ENCODE measurements around the gene NPHP4. TPM values are rescaled to one million over a fixed set of nuclear protein-coding genes. Genes with fewer than 3 reads are reported as not detected.

Gene NPHP4
- total RNA-seq, 1 donor: 8.0 TPM

DNA sequence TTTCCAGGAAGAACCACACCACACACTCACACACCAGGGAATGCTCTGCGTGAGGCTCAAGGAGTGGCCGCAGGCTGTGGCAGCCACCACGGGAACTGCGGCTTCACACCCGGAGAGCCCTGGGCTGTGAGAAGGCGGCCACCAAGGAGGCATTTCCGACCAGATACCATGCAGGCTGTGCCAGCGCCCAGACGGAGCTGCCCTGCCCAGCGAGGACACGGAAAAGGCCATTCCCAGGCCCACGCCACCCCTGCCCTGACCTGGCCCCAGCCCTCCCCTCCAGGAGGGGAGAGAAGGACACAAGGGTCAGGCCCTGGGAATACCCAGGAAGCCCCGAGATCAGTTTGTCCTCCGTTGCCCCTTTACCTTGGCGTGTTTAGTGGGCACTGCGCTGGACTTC lies 119.3 kb downstream of the NPHP4 start:
- Histone ChIP-seq H3K4me2 (ENCODE audit: insufficient read depth, low read length) (no peak overlapping the region), H3K79me2 (ENCODE audit: insufficient read depth, low read length) (no peaks in the 10 kb centered on the region), H3K27me3 (ENCODE audit: insufficient read depth, low read length) (no peaks in the 10 kb centered on the region), H3K27ac (ENCODE audit: low read depth, low read length) (no peak overlapping the region), H3K36me3 (ENCODE audit: insufficient read depth, low read length) (peaks cover 4% of the 10 kb centered on the region), H3K4me3 (ENCODE audit: insufficient read depth, low read length) (no peak overlapping the region), H3K4me1 (ENCODE audit: insufficient read depth, low read length) (no peaks in the 10 kb centered on the region), H3K9me3 (ENCODE audit: low read depth, low read length) (no peaks in the 10 kb centered on the region), H4K20me1 (ENCODE audit: insufficient read depth, low read length) (peaks cover 4% of the 10 kb centered on the region), H2AFZ (ENCODE audit: low read length) (no peak overlapping the region)
- TF ChIP-seq, protein P1, sequence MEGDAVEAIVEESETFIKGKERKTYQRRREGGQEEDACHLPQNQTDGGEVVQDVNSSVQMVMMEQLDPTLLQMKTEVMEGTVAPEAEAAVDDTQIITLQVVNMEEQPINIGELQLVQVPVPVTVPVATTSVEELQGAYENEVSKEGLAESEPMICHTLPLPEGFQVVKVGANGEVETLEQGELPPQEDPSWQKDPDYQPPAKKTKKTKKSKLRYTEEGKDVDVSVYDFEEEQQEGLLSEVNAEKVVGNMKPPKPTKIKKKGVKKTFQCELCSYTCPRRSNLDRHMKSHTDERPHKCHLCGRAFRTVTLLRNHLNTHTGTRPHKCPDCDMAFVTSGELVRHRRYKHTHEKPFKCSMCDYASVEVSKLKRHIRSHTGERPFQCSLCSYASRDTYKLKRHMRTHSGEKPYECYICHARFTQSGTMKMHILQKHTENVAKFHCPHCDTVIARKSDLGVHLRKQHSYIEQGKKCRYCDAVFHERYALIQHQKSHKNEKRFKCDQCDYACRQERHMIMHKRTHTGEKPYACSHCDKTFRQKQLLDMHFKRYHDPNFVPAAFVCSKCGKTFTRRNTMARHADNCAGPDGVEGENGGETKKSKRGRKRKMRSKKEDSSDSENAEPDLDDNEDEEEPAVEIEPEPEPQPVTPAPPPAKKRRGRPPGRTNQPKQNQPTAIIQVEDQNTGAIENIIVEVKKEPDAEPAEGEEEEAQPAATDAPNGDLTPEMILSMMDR (IDR thresholded peaks at IDR 0.05; ENCODE audit: extremely low read depth, low read depth, low read length): no peak
- no peak for DNase-seq (ENCODE audit: insufficient read length, low spot score, missing footprints)

DNA sequence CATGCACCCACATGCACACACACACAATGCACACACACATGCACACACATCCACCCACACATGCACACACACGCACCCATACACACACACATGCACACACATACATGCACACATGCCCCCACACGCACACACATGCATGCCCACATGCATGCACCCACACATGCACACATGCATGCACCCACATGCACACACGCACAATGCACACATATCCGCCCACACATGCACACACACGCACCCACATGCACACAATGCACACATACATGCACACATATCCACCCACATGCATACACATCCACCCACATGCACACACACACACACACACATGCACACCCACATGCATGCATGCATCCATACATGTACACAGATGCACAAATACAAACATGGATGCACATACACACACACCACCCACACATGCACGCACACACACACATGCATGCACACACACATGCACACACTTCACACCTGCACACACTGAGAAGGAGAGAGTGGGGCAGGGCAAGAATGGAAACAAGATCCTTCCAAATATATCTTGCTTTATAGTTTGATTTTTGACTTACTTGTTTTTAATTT lies 123.2 kb downstream of the NPHP4 start:
- Histone ChIP-seq H3K9me3 (ENCODE audit: low read depth, low read length) (no peaks in the 10 kb centered on the region), H3K4me1 (ENCODE audit: insufficient read depth, low read length) (no peaks in the 10 kb centered on the region), H3K4me2 (ENCODE audit: insufficient read depth, low read length) (no peak overlapping the region), H3K27ac (ENCODE audit: low read depth, low read length) (no peak overlapping the region), H3K36me3 (ENCODE audit: insufficient read depth, low read length) (no peaks in the 10 kb centered on the region), H3K27me3 (ENCODE audit: insufficient read depth, low read length) (no peaks in the 10 kb centered on the region), H2AFZ (ENCODE audit: low read length) (no peak overlapping the region), H4K20me1 (ENCODE audit: insufficient read depth, low read length) (peaks cover 4% of the 10 kb centered on the region), H3K4me3 (ENCODE audit: insufficient read depth, low read length) (no peak overlapping the region), H3K79me2 (ENCODE audit: insufficient read depth, low read length) (no peaks in the 10 kb centered on the region)
- no peak for DNase-seq (ENCODE audit: insufficient read length, low spot score, missing footprints)
- TF ChIP-seq, protein P1 (IDR thresholded peaks at IDR 0.05; ENCODE audit: extremely low read depth, low read depth, low read length): no peak

DNA sequence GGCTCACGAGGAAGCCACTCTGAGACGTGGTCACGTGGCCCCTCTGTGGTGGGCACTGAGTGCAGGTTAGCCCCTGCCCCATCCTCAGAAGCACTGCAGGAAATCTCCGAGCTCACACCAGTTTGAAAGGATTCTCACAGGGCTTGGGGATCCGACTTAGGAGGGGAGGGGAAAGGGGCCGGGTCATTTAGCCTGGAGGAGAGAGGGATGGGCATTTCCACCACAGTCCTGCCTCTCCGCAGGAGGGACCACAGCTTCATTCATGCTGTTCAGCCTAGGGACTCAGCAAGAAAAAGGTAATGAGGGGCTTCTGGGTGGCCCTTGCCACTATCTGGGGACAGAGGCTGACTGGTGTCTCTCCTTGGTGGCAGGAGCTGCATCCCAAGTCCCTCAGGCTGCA lies 126.5 kb downstream of the NPHP4 start:
- Histone ChIP-seq H3K4me1 (ENCODE audit: insufficient read depth, low read length) (no peaks in the 10 kb centered on the region), H3K9me3 (ENCODE audit: low read depth, low read length) (no peaks in the 10 kb centered on the region), H3K27me3 (ENCODE audit: insufficient read depth, low read length) (no peaks in the 10 kb centered on the region), H2AFZ (ENCODE audit: low read length) (no peak overlapping the region), H3K4me2 (ENCODE audit: insufficient read depth, low read length) (no peak overlapping the region), H4K20me1 (ENCODE audit: insufficient read depth, low read length) (peaks cover 4% of the 10 kb centered on the region), H3K4me3 (ENCODE audit: insufficient read depth, low read length) (no peak overlapping the region), H3K79me2 (ENCODE audit: insufficient read depth, low read length) (no peaks in the 10 kb centered on the region), H3K27ac (ENCODE audit: low read depth, low read length) (no peak overlapping the region), H3K36me3 (ENCODE audit: insufficient read depth, low read length) (no peaks in the 10 kb centered on the region)
- TF ChIP-seq, protein P1 (IDR thresholded peaks at IDR 0.05; ENCODE audit: extremely low read depth, low read depth, low read length): no peak
- no peak for DNase-seq (ENCODE audit: insufficient read length, low spot score, missing footprints)

- no peaks in the 10 kb centered on the region for H3K36me3 ChIP-seq (ENCODE audit: insufficient read depth, low read length)
- H3K4me3 ChIP-seq (ENCODE audit: insufficient read depth, low read length): no peak overlapping the region
- H2AFZ ChIP-seq (ENCODE audit: low read length): no peak overlapping the region
- no peak for DNase-seq (ENCODE audit: insufficient read length, low spot score, missing footprints)
- no peak overlapping the region for H3K27ac ChIP-seq (ENCODE audit: low read depth, low read length)
- no peaks in the 10 kb centered on the region for H3K4me1 ChIP-seq (ENCODE audit: insufficient read depth, low read length)
- H3K79me2 ChIP-seq (ENCODE audit: insufficient read depth, low read length): no peaks in the 10 kb centered on the region
- peaks cover 4% of the 10 kb centered on the region for H4K20me1 ChIP-seq (ENCODE audit: insufficient read depth, low read length)
- H3K27me3 ChIP-seq (ENCODE audit: insufficient read depth, low read length): no peaks in the 10 kb centered on the region
- no peaks in the 10 kb centered on the region for H3K9me3 ChIP-seq (ENCODE audit: low read depth, low read length)
- TF ChIP-seq, protein P1 (IDR thresholded peaks at IDR 0.05; ENCODE audit: extremely low read depth, low read depth, low read length): no peak
- H3K4me2 ChIP-seq (ENCODE audit: insufficient read depth, low read length): no peak overlapping the region
Measured at GRCh38 chr1:5865056-5865455, 127.2 kb downstream of the NPHP4 start.
